ENCODE results near the gene KRTAP12-2.
"Not testable (repeated sequence)": the region's sequence is repeated elsewhere in the genome, so short reads cannot be mapped to it uniquely, and the experiment has no call there.

The KRTAP12-2 gene

GRCh38 chr21:44702111-44702972 lies 35.6 kb upstream of the KRTAP12-2 start:
- DNase-seq = no peak

GRCh38 chr21:44701541-44701940 lies 34.8 kb upstream of the KRTAP12-2 start:
- DNase-seq = no peak

- no peak for DNase-seq
Observed at GRCh38 chr21:44701023-44701400, 34.3 kb upstream of the KRTAP12-2 start.

GRCh38 chr21:44700101-44701022 lies 33.6 kb upstream of the KRTAP12-2 start:
- DNase-seq = no peak

- no peak for DNase-seq
Observed at GRCh38 chr21:44699502-44700001, 32.8 kb upstream of the KRTAP12-2 start.

- DNase-seq = no peak
Observed at GRCh38 chr21:44697811-44698734, 31.3 kb upstream of the KRTAP12-2 start.

GRCh38 chr21:44697172-44697810 lies 30.6 kb upstream of the KRTAP12-2 start, which contains the start of gene KRTAP10-12:
Gene KRTAP10-12, plus strand, starts transcription at chr21:44697172. Its CDS starts 30 bp downstream, at chr21:44697202.
- not testable (repeated sequence) for DNase-seq

- no peak for DNase-seq
Observed at GRCh38 chr21:44696572-44696971, 29.8 kb upstream of the KRTAP12-2 start.

- no peak for DNase-seq
Observed at GRCh38 chr21:44695641-44696040, 28.9 kb upstream of the KRTAP12-2 start.

GRCh38 chr21:44695184-44695583 lies 28.5 kb upstream of the KRTAP12-2 start:
- DNase-seq = no peak

GRCh38 chr21:44694776-44695175 lies 28.0 kb upstream of the KRTAP12-2 start:
- no peak for DNase-seq

- no peak for DNase-seq
Observed at GRCh38 chr21:44692798-44693512, 26.2 kb upstream of the KRTAP12-2 start.

GRCh38 chr21:44691686-44692085 lies 25.0 kb upstream of the KRTAP12-2 start:
- DNase-seq = no peak

- DNase-seq = not testable (repeated sequence)
Observed at GRCh38 chr21:44689740-44690139, 23.0 kb upstream of the KRTAP12-2 start.

GRCh38 chr21:44687671-44688070 lies 20.9 kb upstream of the KRTAP12-2 start:
- no peak for DNase-seq

- no peak for DNase-seq
Observed at GRCh38 chr21:44686843-44687561, 20.3 kb upstream of the KRTAP12-2 start.

- no peak for DNase-seq
Observed at GRCh38 chr21:44686000-44686781, 19.5 kb upstream of the KRTAP12-2 start.

- not testable (repeated sequence) for DNase-seq
Observed at GRCh38 chr21:44685050-44685449, 18.3 kb upstream of the KRTAP12-2 start.

- DNase-seq = no peak
Observed at GRCh38 chr21:44684483-44684882, 17.8 kb upstream of the KRTAP12-2 start.
